Gastrocnemius medialis (tissue), 4 donors: ENCODE results near the gene MN1.

Source experiments
- CTCF ChIP-seq, 5 experiments: fragments of 450-650 bp in 3 of 5; fragments of 200-600 bp in 2 of 5; sonication (generic) in 2 of 5; IDR thresholded peaks in 4 of 5; conservative IDR thresholded peaks in 1 of 5; 1 replicate in 4 of 5; 2 replicates in 1 of 5; pipeline ENCODE4 v1.5.1; 2016 to 2019; ENCODE audit warnings: antibody characterized with exemption in 5 of 5, mild to moderate bottlenecking in 3 of 5, moderate library complexity in 3 of 5
- POLR2A ChIP-seq, 2 donors: fragments of 450-650 bp; IDR thresholded peaks; one replicate each; pipeline ENCODE4 v1.6.1; 2017; ENCODE audit warnings: antibody characterized with exemption in 2 of 2, mild to moderate bottlenecking in 2 of 2, moderate library complexity in 2 of 2

- TF ChIP-seq CTCF (IDR thresholded peaks at IDR 0.05 in 4 of 5, conservative IDR thresholded peaks at IDR 0.05 in 1 of 5) (no peak), POLR2A (IDR thresholded peaks at IDR 0.05) (no peak)
Observed at GRCh38 chr22:27732391-27732790, 69.2 kb downstream of the MN1 start.
